Fibroblast of villous mesenchyme (primary cell): ENCODE measurements around the gene RASD1. TPM values are rescaled to one million over a fixed set of nuclear protein-coding genes. Genes with fewer than 3 reads are reported as not detected.
A peak's percentile ranks its signal among the peaks of the same experiment; 100 is the strongest.
"Not testable (repeated sequence)": the region's sequence is repeated elsewhere in the genome, so short reads cannot be mapped to it uniquely, and the experiment has no call there.

Experiments
- DNase-seq: peaks from one replicate; pipeline ENCODE4 v3.0.0-alpha.2; 2010; ENCODE audit warnings: low read depth
- H3K4me3 ChIP-seq: 2 replicates; pipeline ENCODE4 v1.5.1; 2011; ENCODE audit warnings: low read depth, mild to moderate bottlenecking, low read length
- total RNA-seq: library from RNA; depleted of rRNA; stranded (reverse); fragments of >200 nt; gene quantifications from 2 replicates; pipeline ENCODE4 v1.2.3, GENCODE V29; 2012
- TF ChIP-seq, protein P1 (sequence below): IDR thresholded peaks from 2 replicates; pipeline ENCODE4 v1.5.1; 2012; ENCODE audit warnings: low read depth, mild to moderate bottlenecking, low read length; ENCODE audit not compliant: insufficient read depth

RASD1 gene
- total RNA-seq, 1 donor = 0.86 TPM

DNA sequence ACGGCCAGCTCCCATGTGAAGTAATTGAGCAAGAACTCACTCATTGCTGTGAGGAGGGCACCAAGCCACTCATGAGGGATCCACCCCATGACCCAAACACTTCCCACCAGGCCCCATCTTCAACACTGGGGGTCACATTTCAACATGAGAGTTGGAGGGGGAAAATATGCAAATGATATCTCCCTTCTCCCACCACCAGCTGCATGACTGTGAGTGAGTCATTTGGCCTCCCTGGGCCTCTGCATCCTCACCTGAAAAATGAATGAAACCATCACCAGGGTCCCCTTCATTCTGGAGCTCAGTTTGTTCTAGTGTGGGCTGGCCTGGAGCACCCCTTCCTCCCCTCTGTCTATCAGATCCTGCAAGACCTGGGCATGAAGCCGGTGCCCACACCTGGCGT lies 26.2 kb downstream of the RASD1 start:
- DNase-seq = no peak
- TF ChIP-seq, protein P1, sequence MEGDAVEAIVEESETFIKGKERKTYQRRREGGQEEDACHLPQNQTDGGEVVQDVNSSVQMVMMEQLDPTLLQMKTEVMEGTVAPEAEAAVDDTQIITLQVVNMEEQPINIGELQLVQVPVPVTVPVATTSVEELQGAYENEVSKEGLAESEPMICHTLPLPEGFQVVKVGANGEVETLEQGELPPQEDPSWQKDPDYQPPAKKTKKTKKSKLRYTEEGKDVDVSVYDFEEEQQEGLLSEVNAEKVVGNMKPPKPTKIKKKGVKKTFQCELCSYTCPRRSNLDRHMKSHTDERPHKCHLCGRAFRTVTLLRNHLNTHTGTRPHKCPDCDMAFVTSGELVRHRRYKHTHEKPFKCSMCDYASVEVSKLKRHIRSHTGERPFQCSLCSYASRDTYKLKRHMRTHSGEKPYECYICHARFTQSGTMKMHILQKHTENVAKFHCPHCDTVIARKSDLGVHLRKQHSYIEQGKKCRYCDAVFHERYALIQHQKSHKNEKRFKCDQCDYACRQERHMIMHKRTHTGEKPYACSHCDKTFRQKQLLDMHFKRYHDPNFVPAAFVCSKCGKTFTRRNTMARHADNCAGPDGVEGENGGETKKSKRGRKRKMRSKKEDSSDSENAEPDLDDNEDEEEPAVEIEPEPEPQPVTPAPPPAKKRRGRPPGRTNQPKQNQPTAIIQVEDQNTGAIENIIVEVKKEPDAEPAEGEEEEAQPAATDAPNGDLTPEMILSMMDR = no peak
- no peak overlapping the region for H3K4me3 ChIP-seq

DNA sequence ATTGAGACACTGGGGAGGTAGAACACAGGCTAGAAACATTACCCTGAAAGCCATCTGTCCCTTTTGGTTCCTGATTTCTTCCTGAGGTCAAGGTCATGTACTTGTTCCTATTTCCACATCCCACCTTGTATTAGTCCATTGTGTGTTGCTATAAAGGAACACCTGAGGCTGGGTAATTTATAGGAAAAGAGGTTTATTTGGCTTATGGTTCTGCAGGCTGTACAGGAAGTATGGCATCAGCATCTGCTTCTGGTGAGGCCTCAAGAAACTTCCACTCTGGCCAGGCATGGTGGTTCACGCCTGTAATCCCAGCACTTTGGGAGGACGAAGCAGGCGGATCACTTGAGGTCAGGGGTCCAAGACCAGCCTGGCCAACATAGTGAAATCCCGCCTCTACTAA lies 26.8 kb downstream of the RASD1 start:
- no peak for DNase-seq
- H3K4me3 ChIP-seq = no peak overlapping the region
- TF ChIP-seq, protein P1 = no peak

DNA sequence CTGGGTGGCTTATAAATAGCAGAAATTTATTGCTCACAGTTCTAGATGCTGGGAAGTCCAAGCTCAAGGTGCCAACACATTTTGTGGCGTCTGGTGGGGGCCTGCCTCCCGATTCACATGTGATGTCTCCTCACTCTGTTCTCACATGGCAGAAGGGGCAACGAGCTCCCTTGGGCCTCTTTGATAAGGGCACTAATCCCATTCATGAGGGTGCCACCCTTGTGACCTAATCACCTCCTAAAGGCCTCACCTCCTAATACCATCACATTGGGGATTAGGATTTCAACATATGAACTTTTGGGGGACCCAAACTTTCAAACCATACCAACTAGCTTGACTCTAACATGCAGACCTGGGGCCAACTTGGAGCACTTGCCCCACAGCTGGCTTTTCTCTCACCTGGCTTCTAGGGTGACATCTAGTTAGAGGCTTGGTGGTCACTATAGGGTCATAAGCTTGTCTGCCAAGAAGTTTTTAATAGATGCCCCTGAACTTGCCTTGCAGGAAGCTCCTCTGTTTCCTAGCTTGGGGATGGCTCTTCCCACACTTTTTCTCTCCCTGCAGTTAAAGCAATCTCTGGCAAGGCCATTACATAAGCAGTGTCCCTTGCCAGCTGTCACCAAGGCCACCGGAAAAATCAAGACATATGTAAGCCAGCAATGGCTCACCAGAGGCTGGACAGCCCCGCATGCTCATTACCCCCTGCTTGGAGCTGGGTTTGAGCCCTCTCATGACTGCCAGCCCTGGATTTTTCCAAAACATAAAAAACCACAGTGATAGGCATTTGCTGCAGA lies 27.8 kb downstream of the RASD1 start:
- TF ChIP-seq, protein P1 = no peak
- no peak overlapping the region for H3K4me3 ChIP-seq
- DNase-seq = no peak

DNA sequence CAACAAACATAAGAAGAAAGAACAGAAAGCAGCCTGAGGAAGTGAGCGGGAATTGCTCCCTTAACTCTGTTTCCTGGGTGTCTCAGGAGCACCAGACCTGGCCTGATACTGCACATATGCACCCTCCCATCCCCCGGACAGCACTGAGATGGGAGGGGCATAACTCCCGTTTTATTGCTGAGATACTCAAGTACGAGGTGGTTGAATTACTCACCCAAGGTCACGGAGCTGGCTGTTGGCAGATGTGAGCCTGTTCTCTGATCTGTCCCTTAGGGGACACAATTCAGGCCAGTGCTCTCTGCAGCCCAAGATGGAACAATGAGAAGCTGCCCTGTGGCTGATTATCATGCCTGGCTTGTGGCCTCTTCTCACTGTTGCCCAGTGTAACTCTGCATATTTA lies 28.5 kb downstream of the RASD1 start:
- H3K4me3 ChIP-seq = no peak overlapping the region
- peak; percentile 44 for DNase-seq
- TF ChIP-seq, protein P1 = no peak

DNA sequence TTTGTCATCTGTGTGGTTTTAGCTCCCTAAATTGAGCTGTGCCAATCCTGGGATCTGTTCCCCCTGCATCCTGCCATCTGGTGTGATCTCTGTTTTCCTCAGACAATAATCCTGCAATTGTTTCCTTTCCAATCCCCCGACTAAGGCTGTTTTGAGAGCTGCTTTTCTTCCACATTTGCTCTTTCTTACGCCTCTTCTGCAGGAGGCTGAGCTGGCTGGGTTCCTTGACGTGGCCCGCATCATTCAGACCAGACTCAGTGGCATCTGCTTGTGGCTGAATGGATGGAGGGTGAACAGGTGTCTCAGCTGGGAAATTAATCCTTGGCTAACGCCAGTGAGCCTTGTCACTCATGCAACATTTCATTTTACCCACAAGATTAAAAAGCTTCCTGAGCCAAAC lies 29.2 kb downstream of the RASD1 start:
- DNase-seq = no peak
- TF ChIP-seq, protein P1 = no peak
- H3K4me3 ChIP-seq = no peak overlapping the region

DNA sequence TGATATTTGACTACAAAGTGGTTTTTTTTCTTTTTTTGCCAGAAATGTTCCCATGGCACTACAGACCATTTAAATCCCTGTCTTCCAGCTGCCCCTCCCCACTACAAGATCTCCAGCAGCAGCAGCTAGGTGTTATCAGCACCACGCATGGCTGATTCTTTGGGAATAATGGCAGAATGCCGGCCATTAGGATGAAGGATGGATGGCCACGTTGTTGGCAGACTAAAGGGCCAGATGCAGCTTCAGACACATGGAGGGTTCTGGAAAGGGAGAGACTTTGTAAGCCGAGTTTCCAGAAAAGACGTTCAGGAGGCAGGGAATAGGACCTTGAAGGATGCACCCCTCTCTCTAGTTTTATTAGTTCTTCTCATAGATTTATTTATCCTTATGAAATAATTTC lies 29.7 kb downstream of the RASD1 start:
- DNase-seq = no peak
- TF ChIP-seq, protein P1 = no peak
- H3K4me3 ChIP-seq = no peak overlapping the region

DNA sequence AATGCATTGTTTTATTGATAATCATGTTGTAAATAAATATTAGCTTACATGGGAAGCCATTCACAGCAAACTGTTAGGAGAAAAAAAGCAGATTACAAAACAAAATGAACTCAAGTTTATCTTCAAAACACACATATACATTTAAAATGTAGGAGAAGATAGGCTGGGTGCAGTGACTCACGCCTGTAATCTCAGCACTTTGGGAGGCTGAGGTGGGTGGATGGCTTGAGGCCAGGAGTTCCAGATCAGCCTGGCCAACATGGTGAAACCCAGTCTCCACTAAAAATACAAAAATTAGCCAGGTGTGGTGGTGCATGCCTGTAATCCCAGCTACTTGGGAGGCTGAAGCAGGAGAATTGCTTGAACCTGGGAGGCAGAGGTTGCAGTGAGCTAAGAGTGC lies 30.3 kb downstream of the RASD1 start:
- not testable (repeated sequence) for H3K4me3 ChIP-seq
- DNase-seq = peak; percentile 27
